ENCODE data around the gene RAB7A. TPM values are rescaled to one million over a fixed set of nuclear protein-coding genes. Genes with fewer than 3 reads are reported as not detected.

The RAB7A gene
- total and polyA plus RNA-seq, 2 of the 13 experiments (the other 11 are each of a cell fraction or from before 2014, with no cell fraction given), result 26.5 to 182 TPM

DNA sequence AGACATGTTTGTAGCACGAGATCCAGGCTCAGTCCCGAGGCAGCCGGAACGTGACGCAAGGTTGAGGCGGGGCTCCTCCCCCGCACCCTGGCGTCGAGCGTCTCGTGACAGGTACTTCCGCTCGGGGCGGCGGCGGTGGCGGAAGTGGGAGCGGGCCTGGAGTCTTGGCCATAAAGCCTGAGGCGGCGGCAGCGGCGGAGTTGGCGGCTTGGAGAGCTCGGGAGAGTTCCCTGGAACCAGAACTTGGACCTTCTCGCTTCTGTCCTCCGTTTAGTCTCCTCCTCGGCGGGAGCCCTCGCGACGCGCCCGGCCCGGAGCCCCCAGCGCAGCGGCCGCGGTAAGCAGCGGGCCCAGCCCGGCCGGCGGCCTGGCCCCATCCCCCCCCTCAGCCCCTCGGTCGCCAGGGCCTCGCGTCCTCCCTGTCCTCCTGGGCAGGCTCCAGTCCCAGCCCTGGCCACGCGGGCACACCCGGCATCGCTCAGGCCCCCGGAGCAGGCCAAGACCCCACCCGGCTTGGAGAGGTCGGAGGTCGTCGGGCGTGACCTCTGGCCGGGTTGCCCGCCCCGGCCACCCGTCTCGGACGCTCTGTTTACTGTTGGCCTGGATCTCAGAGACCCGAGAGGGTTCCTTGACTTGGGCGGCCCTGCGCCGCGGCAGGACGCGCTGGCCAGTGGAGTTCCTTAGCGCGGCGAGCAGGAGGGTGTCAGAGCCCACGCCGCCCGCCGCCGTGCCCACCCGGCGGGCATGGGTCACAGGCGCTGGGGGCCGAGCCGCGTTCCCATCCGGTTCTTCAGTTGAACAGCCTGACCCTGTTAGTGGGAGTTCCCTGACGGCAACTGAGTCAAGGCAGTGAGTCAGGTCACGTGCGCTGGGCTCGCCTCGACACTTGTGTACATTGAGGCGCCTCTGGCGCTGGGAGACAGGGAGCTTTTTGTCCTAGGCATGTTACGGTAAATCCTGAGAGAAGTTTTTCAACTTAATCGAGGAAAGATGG lies at the start of gene RAB7A (continued):
- TF ChIP-seq ZNF672 (CRISPR knock-in tag; IDR thresholded peaks at IDR 0.05) (no peak), CC2D1A (CRISPR knock-in tag; IDR thresholded peaks at IDR 0.05) (no peak), ZNF709 (CRISPR knock-in tag; IDR thresholded peaks at IDR 0.05) (peak; percentile 84)
- TF ChIP-seq, protein P1, sequence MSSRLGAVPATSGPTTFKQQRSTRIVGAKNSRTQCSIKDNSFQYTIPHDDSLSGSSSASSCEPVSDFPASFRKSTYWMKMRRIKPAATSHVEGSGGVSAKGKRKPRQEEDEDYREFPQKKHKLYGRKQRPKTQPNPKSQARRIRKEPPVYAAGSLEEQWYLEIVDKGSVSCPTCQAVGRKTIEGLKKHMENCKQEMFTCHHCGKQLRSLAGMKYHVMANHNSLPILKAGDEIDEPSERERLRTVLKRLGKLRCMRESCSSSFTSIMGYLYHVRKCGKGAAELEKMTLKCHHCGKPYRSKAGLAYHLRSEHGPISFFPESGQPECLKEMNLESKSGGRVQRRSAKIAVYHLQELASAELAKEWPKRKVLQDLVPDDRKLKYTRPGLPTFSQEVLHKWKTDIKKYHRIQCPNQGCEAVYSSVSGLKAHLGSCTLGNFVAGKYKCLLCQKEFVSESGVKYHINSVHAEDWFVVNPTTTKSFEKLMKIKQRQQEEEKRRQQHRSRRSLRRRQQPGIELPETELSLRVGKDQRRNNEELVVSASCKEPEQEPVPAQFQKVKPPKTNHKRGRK (CRISPR knock-in tag; IDR thresholded peaks at IDR 0.05), result no peak

- H3K27me3 ChIP-seq (ENCODE audit: control insufficient read depth in 1 of 2, insufficient read depth in 2 of 2, low read length in 2 of 2), result no peaks in the 10 kb centered on the region
- ATAC-seq, result no peak
- DNase-seq (ENCODE audit: low spot score), result no peak
- H3K9ac ChIP-seq (ENCODE audit: insufficient read depth, low read depth, low read length), result no peak overlapping the region
- no peak overlapping the region for H3K4me2 ChIP-seq (ENCODE audit: low read depth, low read length)
- no peak for FAIRE-seq
- BruUV-seq (replicated peaks), result no TSS peak
- H4K20me1 ChIP-seq (ENCODE audit: insufficient read depth, low read length), result no peaks in the 10 kb centered on the region
- in situ Hi-C loops (cut with HindIII; ENCODE audit: extremely low pct_ligation_motif_present, low pct_unique_long_range_greater_than_20kb), result loop anchor here (10.0 kb wide), 1 partner anchor 125 kb away; no protein-coding TSS in a partner anchor
- H3K4me3 ChIP-seq (replicated peaks in 1 of 3; ENCODE audit: insufficient read depth in 1 of 3, low read depth in 2 of 3, low read length in 3 of 3), result no peak overlapping the region
- intact Hi-C loops (cut with micrococcal nuclease; ENCODE audit: unreplicated experiment), result no loop called here
- H3K9me3 ChIP-seq (ENCODE audit: low read length), result no peaks in the 10 kb centered on the region
- WGBS (ENCODE audit: low lambda C conversion rate), result 84% methylated on average over 2 of the region's 2 CpGs
- H3K79me2 ChIP-seq (ENCODE audit: insufficient read depth, low read length), result no peaks in the 10 kb centered on the region
- no peaks in the 10 kb centered on the region for H3K36me3 ChIP-seq (replicated peaks in 1 of 2; ENCODE audit: control insufficient read depth in 1 of 2, insufficient read depth in 2 of 2, low read length in 2 of 2)
- ChIA-PET POLR2A (interaction anchor here (1.4 to 2.6 kb wide), 3 partner anchors 29 to 200 kb away, joined by 6 to 25 read pairs (median 13); partner anchors contain the start of genes ACAD9 and RPN1), CTCF (ENCODE audit: low intra/inter-chr PET ratio, low total read pairs) (no interaction called here)
- no peak overlapping the region for H3K27ac ChIP-seq (ENCODE audit: extremely low read length, insufficient read depth, low read length)
- peaks cover 19% of the 10 kb centered on the region for H3K4me1 ChIP-seq (ENCODE audit: insufficient read depth, low read length)
- H2AFZ ChIP-seq (ENCODE audit: low read length), result no peak overlapping the region
- no peak for TF ChIP-seq CTCF (CRISPR knock-in tag; IDR thresholded peaks at IDR 0.05)
- TF ChIP-seq ZBTB38 (CRISPR knock-in tag; IDR thresholded peaks at IDR 0.05), result no peak
- TF ChIP-seq HDAC2 (CRISPR knock-in tag; IDR thresholded peaks at IDR 0.05), result no peak
- no peak for TF ChIP-seq ZNF709 (CRISPR knock-in tag; IDR thresholded peaks at IDR 0.05)
- TF ChIP-seq, protein P2, sequence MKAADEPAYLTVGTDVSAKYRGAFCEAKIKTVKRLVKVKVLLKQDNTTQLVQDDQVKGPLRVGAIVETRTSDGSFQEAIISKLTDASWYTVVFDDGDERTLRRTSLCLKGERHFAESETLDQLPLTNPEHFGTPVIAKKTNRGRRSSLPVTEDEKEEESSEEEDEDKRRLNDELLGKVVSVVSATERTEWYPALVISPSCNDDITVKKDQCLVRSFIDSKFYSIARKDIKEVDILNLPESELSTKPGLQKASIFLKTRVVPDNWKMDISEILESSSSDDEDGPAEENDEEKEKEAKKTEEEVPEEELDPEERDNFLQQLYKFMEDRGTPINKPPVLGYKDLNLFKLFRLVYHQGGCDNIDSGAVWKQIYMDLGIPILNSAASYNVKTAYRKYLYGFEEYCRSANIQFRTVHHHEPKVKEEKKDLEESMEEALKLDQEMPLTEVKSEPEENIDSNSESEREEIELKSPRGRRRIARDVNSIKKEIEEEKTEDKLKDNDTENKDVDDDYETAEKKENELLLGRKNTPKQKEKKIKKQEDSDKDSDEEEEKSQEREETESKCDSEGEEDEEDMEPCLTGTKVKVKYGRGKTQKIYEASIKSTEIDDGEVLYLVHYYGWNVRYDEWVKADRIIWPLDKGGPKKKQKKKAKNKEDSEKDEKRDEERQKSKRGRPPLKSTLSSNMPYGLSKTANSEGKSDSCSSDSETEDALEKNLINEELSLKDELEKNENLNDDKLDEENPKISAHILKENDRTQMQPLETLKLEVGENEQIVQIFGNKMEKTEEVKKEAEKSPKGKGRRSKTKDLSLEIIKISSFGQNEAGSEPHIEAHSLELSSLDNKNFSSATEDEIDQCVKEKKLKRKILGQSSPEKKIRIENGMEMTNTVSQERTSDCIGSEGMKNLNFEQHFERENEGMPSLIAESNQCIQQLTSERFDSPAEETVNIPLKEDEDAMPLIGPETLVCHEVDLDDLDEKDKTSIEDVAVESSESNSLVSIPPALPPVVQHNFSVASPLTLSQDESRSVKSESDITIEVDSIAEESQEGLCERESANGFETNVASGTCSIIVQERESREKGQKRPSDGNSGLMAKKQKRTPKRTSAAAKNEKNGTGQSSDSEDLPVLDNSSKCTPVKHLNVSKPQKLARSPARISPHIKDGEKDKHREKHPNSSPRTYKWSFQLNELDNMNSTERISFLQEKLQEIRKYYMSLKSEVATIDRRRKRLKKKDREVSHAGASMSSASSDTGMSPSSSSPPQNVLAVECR (CRISPR knock-in tag; IDR thresholded peaks at IDR 0.05; ENCODE audit: borderline replicate concordance), result no peak
- no peak for TF ChIP-seq NR2F1 (CRISPR knock-in tag; IDR thresholded peaks at IDR 0.05)
Observed at GRCh38 chr3:128679338-128679737, 46.6 kb upstream of the RAB7A start.
